Measurements from ENCODE around the gene NFAT5. TPM values are rescaled to one million over a fixed set of nuclear protein-coding genes. Genes with fewer than 3 reads are reported as not detected.

Gene NFAT5
- total and polyA plus RNA-seq, 9 of the 15 experiments (the other 6 are each of a cell fraction or from before 2014, with no cell fraction given), result 0.78 to 20.5 (median 12.4) TPM

- no peaks in the 10 kb centered on the region for H3K36me3 ChIP-seq (ENCODE audit: control insufficient read depth, insufficient read depth, low read length)
- no peak overlapping the region for H2AFZ ChIP-seq (ENCODE audit: low read depth, low read length)
- no peak for DNase-seq (ENCODE audit: extremely low read depth in 1 of 4, low spot score in 3 of 4)
- H3K4me2 ChIP-seq (ENCODE audit: insufficient read depth, low read length), result no peak overlapping the region
- ATAC-seq, result no peak
- no peaks in the 10 kb centered on the region for H3K9me1 ChIP-seq (ENCODE audit: control insufficient read depth, insufficient read depth, low read length)
- ChIA-PET POLR2A (no interaction called here), CTCF (ENCODE audit: low intra/inter-chr PET ratio) (no interaction called here)
- H3K79me2 ChIP-seq (ENCODE audit: control insufficient read depth, insufficient read depth, low read length), result no peaks in the 10 kb centered on the region
- TF ChIP-seq TBL1XR1 (IDR thresholded peaks at IDR 0.05; ENCODE audit: low read length in 2 of 2) (no peak), TCFL5 (CRISPR knock-in tag; conservative IDR thresholded peaks at IDR 0.05) (no peak), MYNN (IDR thresholded peaks at IDR 0.05) (no peak), MYNN (CRISPR knock-in tag; IDR thresholded peaks at IDR 0.05) (no peak), SIX5 (IDR thresholded peaks at IDR 0.05; ENCODE audit: borderline replicate concordance in 1 of 2, insufficient read depth in 1 of 2, low read depth in 1 of 2, low read length in 2 of 2) (no peak), CEBPB (tag; IDR thresholded peaks at IDR 0.05) (peak; percentile 52; the same call in 1 of the 2 replicates), CEBPG (CRISPR knock-in tag; IDR thresholded peaks at IDR 0.05) (no peak), CEBPG (tag; conservative IDR thresholded peaks at IDR 0.05 in 1 of 2, IDR thresholded peaks at IDR 0.05 in 1 of 2) (0 out of 4 replicates have a peak, but pooled peaks of 1 of the 2 experiments have one; percentile 12), ZNF23 (CRISPR knock-in tag; IDR thresholded peaks at IDR 0.05) (no peak), YY1 (IDR thresholded peaks at IDR 0.05; ENCODE audit: borderline replicate concordance in 1 of 3, control insufficient read depth in 1 of 3, extremely low read depth in 1 of 3, insufficient read depth in 3 of 3, insufficient read length in 1 of 3, insufficient replicate concordance in 2 of 3, low read depth in 1 of 3, low read length in 2 of 3) (no peak)
- no peaks in the 10 kb centered on the region for H3K27me3 ChIP-seq (ENCODE audit: control insufficient read depth in 2 of 2, insufficient read depth in 2 of 2, low read length in 2 of 2)
- H3K4me1 ChIP-seq (replicated peaks in 1 of 2; ENCODE audit: control insufficient read depth in 2 of 2, insufficient read depth in 2 of 2, low read length in 2 of 2), result no peaks in the 10 kb centered on the region
- no peak for FAIRE-seq
- H3K4me3 ChIP-seq, result no peak overlapping the region
- BruUV-seq (replicated peaks), result no TSS peak
- no peak overlapping the region for H3K27ac ChIP-seq (ENCODE audit: extremely low read depth, low read depth, low read length)
- intact Hi-C loops (cut with micrococcal nuclease) (no loop called here), in situ Hi-C loops (cut with MboI) (no loop called here)
- no peaks in the 10 kb centered on the region for H3K9me3 ChIP-seq (replicated peaks; ENCODE audit: control insufficient read depth, insufficient read depth, low read depth, low read length)
- no peak overlapping the region for H3K9ac ChIP-seq (ENCODE audit: insufficient read depth in 1 of 2, low read depth in 2 of 2, low read length in 2 of 2)
- no peaks in the 10 kb centered on the region for H4K20me1 ChIP-seq (replicated peaks; ENCODE audit: control insufficient read depth, insufficient read depth, low read length)
These were observed 22.8 kb upstream of the NFAT5 start for GRCh38 chr16:69542974-69543373.

Data from K562 (cell line).